Measurements from ENCODE around the gene BMAL1. TPM values are rescaled to one million over a fixed set of nuclear protein-coding genes. Genes with fewer than 3 reads are reported as not detected.
A peak's percentile ranks its signal among the peaks of the same experiment; 100 is the strongest.

BMAL1 gene
- polyA plus RNA-seq, 3 donors = 10.2 to 43.4 (median 11.5) TPM

DNA sequence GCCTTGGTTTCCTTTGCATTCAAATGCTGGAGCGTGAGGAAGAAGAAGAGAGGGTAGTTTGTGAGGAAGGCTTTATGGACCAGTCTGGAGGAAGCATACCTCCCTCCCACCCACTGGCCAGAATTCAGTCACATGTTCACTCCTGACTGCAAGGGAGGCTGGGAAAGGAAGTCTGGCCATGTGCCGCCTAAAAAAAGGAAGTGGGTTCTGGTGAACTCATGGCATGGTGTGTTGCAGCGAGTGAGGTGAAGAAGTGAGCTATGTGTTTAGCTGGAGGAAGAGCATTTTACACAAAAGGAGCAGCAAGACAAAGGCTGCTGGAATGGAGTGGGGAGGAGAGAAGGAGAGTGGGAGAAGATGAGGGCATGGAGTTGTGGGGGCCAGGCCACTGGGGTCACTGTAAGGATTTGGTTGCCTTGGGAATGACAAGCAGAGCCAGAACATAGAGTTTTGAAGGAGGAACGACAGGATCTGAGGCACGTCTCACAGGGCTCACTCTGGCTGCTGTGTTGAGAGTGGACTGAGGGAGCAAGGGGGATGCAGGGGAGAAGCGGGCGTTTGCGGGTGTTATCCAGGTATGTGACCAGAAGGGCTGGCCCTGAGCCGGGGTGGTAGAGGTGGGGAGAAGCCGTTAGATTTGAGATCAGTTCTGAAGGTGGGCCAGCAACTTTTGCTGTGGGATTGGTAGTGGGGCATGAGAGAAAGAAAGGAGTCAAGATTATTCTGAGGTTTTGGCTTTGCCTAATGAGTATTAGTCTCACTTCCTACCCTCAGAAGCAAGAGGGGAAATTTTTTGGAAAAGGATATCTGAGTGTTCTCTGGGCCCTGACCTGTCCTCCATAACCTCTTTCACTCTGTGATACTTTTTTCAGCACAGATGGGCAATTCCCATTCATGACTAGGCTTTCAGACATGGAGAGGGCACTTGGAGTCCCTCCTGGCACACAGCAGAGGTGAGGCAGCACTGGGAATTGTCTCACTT is 26.4 kb downstream of the BMAL1 start:
- H3K4me3 ChIP-seq (replicated peaks in 1 of 3; ENCODE audit: low read depth in 2 of 3, low read length in 3 of 3) = no peak overlapping the region
- no peak overlapping the region for H2AFZ ChIP-seq (ENCODE audit: insufficient read depth, low read depth, low read length, poor library complexity, severe bottlenecking)
- H3K36me3 ChIP-seq (replicated peaks in 1 of 2; ENCODE audit: control insufficient read depth in 1 of 2, insufficient read depth in 2 of 2, low read length in 2 of 2) = no peaks in the 10 kb centered on the region
- H3K27me3 Mint-ChIP-seq (ENCODE audit: low read depth in 3 of 3) = peaks cover 0 to 1% (median 0%) of the 10 kb centered on the region in 3 donors
- DNase-seq = peak; percentile 56 to 68 (median 56)
- H3K4me1 ChIP-seq (ENCODE audit: control insufficient read depth in 1 of 2, insufficient read depth in 2 of 2, low read length in 2 of 2) = peaks cover 26 to 37% of the 10 kb centered on the region in 2 donors
- H3K27ac Mint-ChIP-seq = peak overlapping the region; percentile 30 to 83 (median 77)
- peak overlapping the region in 1 of 2 donors; percentile 11 for H3K27ac ChIP-seq (ENCODE audit: low read depth in 1 of 2, low read length in 2 of 2)
- WGBS (ENCODE audit: insufficient coverage) = 75% methylated on average over 9 of the region's 10 CpGs
- H4K20me1 ChIP-seq (ENCODE audit: insufficient read depth, low read length) = peaks cover 100% of the 10 kb centered on the region
- peaks cover 4 to 8% of the 10 kb centered on the region in 2 donors for H3K36me3 Mint-ChIP-seq
- peaks cover 0 to 7% of the 10 kb centered on the region in 2 donors for H3K9me3 ChIP-seq (replicated peaks in 1 of 2; ENCODE audit: control insufficient read depth in 1 of 2, insufficient read depth in 1 of 2, low read length in 2 of 2)
- H3K9ac ChIP-seq (ENCODE audit: insufficient read depth, low read length, poor library complexity, severe bottlenecking) = no peak overlapping the region
- peak overlapping the region in 1 of 2 donors; percentile 50 for H3K4me3 Mint-ChIP-seq
- H3K4me2 ChIP-seq (replicated peaks; ENCODE audit: extremely low read depth, low read length, poor library complexity, severe bottlenecking) = peak overlapping the region; percentile 28
- TF ChIP-seq, protein P1, sequence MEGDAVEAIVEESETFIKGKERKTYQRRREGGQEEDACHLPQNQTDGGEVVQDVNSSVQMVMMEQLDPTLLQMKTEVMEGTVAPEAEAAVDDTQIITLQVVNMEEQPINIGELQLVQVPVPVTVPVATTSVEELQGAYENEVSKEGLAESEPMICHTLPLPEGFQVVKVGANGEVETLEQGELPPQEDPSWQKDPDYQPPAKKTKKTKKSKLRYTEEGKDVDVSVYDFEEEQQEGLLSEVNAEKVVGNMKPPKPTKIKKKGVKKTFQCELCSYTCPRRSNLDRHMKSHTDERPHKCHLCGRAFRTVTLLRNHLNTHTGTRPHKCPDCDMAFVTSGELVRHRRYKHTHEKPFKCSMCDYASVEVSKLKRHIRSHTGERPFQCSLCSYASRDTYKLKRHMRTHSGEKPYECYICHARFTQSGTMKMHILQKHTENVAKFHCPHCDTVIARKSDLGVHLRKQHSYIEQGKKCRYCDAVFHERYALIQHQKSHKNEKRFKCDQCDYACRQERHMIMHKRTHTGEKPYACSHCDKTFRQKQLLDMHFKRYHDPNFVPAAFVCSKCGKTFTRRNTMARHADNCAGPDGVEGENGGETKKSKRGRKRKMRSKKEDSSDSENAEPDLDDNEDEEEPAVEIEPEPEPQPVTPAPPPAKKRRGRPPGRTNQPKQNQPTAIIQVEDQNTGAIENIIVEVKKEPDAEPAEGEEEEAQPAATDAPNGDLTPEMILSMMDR (IDR thresholded peaks at IDR 0.05) = no peak
- H3K27me3 ChIP-seq (ENCODE audit: control insufficient read depth in 2 of 2, insufficient read depth in 2 of 2, low read length in 2 of 2) = no peaks in the 10 kb centered on the region
- H3K9me3 Mint-ChIP-seq = peaks cover 3 to 9% (median 5%) of the 10 kb centered on the region in 7 donors
- intact Hi-C loops (cut with micrococcal nuclease) = no loop called here
- H3K79me2 ChIP-seq (ENCODE audit: insufficient read depth, low read length) = peaks cover 86% of the 10 kb centered on the region
- H3K4me1 Mint-ChIP-seq = peaks cover 31% of the 10 kb centered on the region

DNA sequence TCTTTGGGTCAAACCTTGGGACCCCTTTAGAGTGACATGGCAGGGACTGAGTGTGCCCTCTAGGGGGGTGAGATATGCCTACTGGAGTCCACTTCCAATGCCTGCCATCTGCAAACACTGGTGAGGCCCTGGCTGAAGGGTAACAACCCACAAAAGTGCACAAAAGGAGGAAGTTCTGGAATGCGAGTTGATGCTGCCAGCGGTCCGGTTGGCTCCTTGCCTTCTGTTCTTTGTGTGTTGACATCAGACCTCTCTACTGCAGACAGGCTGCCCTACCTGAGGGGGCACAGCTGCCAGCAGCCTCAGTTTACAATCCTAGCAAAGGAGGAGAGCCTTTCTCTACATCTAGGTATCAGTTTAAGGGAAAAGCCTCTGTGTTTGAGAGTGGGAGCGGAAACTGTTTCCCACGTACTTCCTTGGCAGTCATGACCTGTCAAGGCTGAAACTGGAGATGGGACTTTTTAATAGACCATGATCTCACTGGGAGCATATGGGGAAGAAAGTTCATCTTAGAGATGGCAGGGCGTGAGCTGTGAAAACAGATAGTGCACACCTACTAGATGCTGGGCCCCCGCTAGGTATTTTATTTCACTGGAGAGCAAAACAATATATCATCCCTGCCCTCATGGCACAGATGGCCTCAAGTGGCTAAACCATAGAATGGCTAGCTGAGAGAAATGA is 27.2 kb downstream of the BMAL1 start:
- peak overlapping the region in 3 of 7 donors; percentile 16 to 39 (median 25) for H3K27ac Mint-ChIP-seq
- no peaks in the 10 kb centered on the region for H3K27me3 Mint-ChIP-seq (ENCODE audit: low read depth in 3 of 3)
- peaks cover 86% of the 10 kb centered on the region for H3K79me2 ChIP-seq (ENCODE audit: insufficient read depth, low read length)
- intact Hi-C loops (cut with micrococcal nuclease) = no loop called here
- WGBS (ENCODE audit: insufficient coverage) = 93% methylated on average over 3 of the region's 7 CpGs
- H3K36me3 Mint-ChIP-seq = peaks cover under 1 to 8% of the 10 kb centered on the region in 2 donors
- H3K4me3 Mint-ChIP-seq = no peak overlapping the region
- peak overlapping the region in 1 of 2 donors; percentile 11 for H3K27ac ChIP-seq (ENCODE audit: low read depth in 1 of 2, low read length in 2 of 2)
- H3K9ac ChIP-seq (ENCODE audit: insufficient read depth, low read length, poor library complexity, severe bottlenecking) = no peak overlapping the region
- TF ChIP-seq, protein P1 (IDR thresholded peaks at IDR 0.05) = no peak
- no peak for DNase-seq
- peaks cover 31% of the 10 kb centered on the region for H3K4me1 Mint-ChIP-seq
- H3K9me3 ChIP-seq (replicated peaks in 1 of 2; ENCODE audit: control insufficient read depth in 1 of 2, insufficient read depth in 1 of 2, low read length in 2 of 2) = peaks cover 0 to 7% of the 10 kb centered on the region in 2 donors
- H3K27me3 ChIP-seq (ENCODE audit: control insufficient read depth in 2 of 2, insufficient read depth in 2 of 2, low read length in 2 of 2) = no peaks in the 10 kb centered on the region
- peaks cover 26 to 37% of the 10 kb centered on the region in 2 donors for H3K4me1 ChIP-seq (ENCODE audit: control insufficient read depth in 1 of 2, insufficient read depth in 2 of 2, low read length in 2 of 2)
- H4K20me1 ChIP-seq (ENCODE audit: insufficient read depth, low read length) = peaks cover 100% of the 10 kb centered on the region
- peaks cover 3 to 9% (median 5%) of the 10 kb centered on the region in 7 donors for H3K9me3 Mint-ChIP-seq
- H3K4me2 ChIP-seq (replicated peaks; ENCODE audit: extremely low read depth, low read length, poor library complexity, severe bottlenecking) = no peak overlapping the region
- H3K36me3 ChIP-seq (replicated peaks in 1 of 2; ENCODE audit: control insufficient read depth in 1 of 2, insufficient read depth in 2 of 2, low read length in 2 of 2) = peaks cover under 1 to 4% of the 10 kb centered on the region in 2 donors
- no peak overlapping the region for H2AFZ ChIP-seq (ENCODE audit: insufficient read depth, low read depth, low read length, poor library complexity, severe bottlenecking)
- no peak overlapping the region for H3K4me3 ChIP-seq (replicated peaks in 1 of 3; ENCODE audit: low read depth in 2 of 3, low read length in 3 of 3)

Data from CD14-positive monocyte (primary cell).